ENCODE results near the gene CACNA1A.
A peak's percentile ranks its signal among the peaks of the same experiment; 100 is the strongest.
"Not testable (repeated sequence)": the region's sequence is repeated elsewhere in the genome, so short reads cannot be mapped to it uniquely, and the experiment has no call there.

CACNA1A gene

GRCh38 chr19:13437919-13438618 lies 68.2 kb downstream of the CACNA1A start:
- H3K27ac ChIP-seq: no peak overlapping the region
- TF ChIP-seq, protein P1, sequence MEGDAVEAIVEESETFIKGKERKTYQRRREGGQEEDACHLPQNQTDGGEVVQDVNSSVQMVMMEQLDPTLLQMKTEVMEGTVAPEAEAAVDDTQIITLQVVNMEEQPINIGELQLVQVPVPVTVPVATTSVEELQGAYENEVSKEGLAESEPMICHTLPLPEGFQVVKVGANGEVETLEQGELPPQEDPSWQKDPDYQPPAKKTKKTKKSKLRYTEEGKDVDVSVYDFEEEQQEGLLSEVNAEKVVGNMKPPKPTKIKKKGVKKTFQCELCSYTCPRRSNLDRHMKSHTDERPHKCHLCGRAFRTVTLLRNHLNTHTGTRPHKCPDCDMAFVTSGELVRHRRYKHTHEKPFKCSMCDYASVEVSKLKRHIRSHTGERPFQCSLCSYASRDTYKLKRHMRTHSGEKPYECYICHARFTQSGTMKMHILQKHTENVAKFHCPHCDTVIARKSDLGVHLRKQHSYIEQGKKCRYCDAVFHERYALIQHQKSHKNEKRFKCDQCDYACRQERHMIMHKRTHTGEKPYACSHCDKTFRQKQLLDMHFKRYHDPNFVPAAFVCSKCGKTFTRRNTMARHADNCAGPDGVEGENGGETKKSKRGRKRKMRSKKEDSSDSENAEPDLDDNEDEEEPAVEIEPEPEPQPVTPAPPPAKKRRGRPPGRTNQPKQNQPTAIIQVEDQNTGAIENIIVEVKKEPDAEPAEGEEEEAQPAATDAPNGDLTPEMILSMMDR (conservative IDR thresholded peaks at IDR 0.05): no peak
- TF ChIP-seq ZFX (IDR thresholded peaks at IDR 0.05): no peak

DNA sequence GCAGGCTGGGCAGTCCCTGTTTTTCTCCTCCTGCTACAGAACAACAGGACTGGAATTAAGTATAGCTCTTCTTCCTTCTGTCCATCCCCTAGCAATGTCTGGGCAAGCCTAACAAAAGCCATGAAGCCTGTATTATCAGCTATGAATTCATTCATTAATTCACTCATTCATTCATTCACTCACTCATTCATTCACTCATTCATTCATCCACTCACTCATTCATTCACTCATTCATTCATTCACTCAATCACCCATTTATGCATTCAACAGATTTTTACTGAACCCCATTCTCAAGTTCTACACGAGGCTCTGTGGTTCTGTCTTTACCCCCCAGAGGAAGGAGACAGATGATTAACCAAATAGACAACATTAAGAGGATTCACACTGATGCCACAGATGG lies 69.9 kb downstream of the CACNA1A start:
- H3K27ac ChIP-seq: no peak overlapping the region
- TF ChIP-seq ZFX (IDR thresholded peaks at IDR 0.05): no peak
- TF ChIP-seq, protein P1 (conservative IDR thresholded peaks at IDR 0.05): no peak

GRCh38 chr19:13430790-13431582 lies 75.3 kb downstream of the CACNA1A start:
- no peak overlapping the region for H3K27ac ChIP-seq
- no peak for TF ChIP-seq ZFX (IDR thresholded peaks at IDR 0.05)
- TF ChIP-seq, protein P1 (conservative IDR thresholded peaks at IDR 0.05): peak; percentile 82

GRCh38 chr19:13429563-13429962 lies 76.7 kb downstream of the CACNA1A start:
- H3K27ac ChIP-seq: no peak overlapping the region
- TF ChIP-seq, protein P1 (conservative IDR thresholded peaks at IDR 0.05): no peak
- no peak for TF ChIP-seq ZFX (IDR thresholded peaks at IDR 0.05)

DNA sequence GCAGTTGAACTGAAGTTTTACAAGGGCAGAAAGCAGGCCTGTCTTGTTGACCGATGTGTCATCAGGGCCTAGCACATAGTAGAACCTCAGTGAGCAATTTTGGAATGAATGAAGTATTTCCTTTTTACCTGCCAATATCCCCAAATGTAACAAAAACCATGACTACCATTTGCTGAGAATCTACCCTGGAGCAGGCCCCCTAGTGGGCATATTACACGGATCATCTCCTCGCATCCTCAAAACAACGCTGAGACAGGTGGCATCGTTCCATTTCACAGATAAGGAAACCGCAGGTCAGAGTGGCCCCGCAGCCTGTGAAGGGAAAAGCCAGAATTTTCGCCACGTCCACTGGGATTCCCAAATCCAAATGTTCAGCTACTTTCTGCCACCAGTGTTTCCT lies 77.9 kb downstream of the CACNA1A start:
- TF ChIP-seq, protein P1 (conservative IDR thresholded peaks at IDR 0.05): peak; percentile 76
- TF ChIP-seq ZFX (IDR thresholded peaks at IDR 0.05): no peak
- H3K27ac ChIP-seq: no peak overlapping the region

DNA sequence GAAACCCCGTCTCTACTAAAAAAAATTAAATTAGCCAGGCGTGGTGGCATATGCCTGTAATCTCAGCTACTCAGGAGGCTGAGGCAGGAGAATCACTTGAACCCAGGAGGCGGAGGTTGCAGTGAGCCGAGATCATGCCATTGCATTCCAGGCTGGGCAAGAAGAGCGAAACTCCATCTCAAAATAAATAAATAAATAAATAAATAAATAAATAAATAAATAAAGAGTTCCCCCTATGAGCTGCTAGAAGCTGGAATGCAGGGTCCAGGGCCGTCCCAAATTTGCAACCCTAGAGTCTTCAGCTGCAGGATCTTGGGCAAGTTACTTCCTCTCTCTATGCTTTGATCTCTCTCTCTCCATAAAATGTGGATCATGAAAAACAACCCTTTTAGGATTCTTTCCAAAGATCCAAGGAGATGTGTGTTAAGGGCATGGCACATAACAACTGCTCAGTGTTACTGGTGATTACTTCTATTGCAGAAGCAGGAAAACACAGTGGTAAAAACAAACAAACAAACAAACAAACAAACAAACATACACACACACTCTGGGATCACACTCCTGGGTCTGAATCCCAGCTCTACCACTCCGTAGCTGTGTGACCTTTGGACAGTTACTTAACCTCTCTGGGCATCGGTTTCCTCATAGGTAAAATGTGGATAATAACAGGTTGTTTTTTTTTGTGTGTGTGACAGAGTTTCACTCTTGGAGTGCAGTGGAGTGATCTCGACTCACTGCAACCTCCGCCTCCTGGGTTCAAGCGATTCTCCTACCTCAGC lies 78.8 kb downstream of the CACNA1A start:
- H3K27ac ChIP-seq: no peak overlapping the region
- TF ChIP-seq, protein P1 (conservative IDR thresholded peaks at IDR 0.05): no peak
- no peak for TF ChIP-seq ZFX (IDR thresholded peaks at IDR 0.05)

DNA sequence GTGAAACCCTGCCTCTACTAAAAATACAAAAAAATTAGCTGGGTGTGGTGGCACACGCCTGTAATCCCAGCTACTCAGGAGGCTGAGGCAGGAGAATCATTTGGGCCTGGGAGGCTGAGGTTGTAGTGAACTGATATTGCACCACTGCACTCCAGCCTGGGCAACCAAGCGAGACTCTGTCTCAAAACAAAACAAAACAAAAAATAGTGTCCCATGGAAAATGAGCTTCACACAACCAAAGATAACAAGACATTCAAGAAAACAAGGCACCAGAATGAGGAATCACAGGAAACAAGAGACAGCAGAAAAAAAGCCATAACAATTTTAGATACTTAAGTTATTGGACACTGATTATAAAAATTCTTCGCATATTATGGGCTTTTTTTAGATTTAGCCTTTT lies 80.4 kb downstream of the CACNA1A start:
- H3K27ac ChIP-seq: not testable (repeated sequence)

Data from C4-2B (cell line).